ENCODE measurements around the gene MAPK13.

MAPK13 gene

DNA sequence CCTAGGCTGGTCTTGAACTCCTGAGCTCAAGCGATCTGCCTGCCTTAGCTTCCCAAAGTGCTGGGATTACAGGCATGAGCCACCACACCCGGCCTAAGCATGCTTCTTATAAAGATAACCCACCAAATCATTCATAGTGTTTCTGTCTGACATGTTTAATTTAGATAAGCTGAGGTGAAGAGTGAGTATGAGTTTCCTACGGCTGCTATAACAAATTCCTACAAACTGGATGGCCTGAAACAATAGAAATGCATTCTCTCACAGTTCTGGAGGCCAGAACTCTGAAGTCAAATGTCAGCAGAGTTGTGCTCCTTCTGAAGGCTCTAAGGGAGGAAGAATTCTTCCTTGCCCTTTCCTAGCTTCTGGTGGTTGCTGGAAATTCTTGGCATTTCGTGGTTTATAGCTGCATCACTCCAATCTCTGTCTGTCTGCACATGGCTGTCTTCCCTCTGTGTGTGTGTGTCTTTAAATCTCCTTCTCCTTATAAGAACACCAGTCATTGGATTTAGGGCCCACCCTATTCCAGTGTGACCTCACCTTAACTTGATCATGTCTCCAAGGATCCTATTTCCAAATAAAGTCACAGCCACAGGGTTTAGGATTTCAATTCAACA, 29.9 kb downstream of the MAPK13 start:
- no peak for DNase-seq

DNA sequence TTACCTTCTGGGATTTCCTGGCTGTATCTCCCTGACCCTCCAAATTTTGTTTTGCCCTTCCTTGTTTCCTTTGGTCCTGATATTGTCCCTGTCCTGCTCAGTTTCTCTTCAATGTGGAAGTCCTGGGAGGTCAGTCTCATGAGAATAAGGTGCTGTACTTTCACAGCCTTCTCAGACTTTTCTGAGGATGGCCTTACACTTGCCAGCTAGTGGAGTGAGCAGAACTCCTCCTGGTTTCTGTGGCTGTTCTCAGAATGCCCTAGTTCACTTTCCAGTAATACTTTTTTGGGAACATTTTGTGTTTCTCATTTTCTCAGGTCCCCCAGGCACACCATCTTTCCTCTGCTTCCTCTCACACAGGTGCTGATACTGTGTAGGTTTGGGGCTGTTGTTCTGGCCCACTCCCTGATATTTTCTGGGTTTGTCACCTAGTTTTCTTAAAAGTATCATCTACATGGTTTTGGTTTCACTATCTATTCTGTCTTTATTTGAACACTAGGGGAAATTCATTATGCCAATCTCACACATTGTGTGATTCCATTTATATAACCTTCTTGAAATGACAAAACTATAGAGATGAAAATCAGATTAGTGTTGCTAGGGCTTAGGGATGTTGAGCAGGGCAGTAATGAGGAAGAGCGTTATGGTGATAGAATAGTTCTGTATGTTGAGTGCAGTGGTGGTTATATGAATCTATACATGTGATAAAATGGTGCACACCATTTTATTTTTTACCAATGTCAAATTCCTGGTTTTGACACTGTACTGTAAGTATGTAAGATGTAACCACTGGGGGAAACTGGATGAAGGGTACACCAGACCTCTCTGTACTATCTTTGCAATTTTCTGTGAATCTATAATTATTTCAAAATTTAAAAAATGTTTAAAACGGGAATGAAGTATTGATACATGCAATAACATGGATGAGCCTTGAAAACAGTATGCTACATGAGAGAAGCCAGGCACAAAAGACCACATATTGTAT, 39.0 kb downstream of the MAPK13 start:
- DNase-seq = no peak

DNA sequence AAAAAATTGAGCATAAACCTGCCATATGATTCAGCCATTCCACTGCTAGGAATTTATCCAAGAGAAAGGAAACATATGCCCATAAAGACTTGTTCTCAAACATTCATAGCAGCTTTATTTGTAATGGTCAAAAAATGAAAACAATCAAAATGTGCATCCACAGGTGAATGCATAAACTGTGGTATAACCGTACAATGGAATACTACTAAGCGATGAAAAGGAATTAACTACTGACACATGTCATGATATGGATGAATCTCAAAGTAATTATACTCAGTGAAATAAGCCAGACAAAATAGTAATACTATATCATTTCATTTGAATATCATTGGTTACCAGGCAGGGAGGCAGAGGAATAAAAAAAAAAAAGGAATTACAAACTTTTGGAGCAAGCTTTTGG, 40.4 kb downstream of the MAPK13 start:
- DNase-seq = no peak

DNA sequence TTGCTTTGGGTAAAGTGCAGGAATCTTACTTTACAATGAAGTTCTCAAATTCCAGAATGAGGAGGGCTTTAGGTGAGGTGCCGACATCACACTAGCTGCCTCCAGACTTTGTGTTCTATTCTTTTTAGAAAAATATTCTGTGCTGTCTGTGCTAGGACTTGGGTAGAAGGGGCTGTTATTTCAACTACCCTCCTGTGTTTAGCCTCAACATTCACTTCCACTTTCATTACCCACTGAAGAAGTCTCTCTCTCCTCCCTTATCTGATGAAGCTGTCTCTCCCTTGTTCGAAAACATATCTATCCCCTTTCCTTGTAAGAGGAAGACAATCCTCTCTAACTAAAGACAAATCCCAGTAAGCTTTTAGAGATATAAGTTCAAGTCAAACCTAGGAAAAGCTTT, 41.3 kb downstream of the MAPK13 start:
- no peak for DNase-seq

DNA sequence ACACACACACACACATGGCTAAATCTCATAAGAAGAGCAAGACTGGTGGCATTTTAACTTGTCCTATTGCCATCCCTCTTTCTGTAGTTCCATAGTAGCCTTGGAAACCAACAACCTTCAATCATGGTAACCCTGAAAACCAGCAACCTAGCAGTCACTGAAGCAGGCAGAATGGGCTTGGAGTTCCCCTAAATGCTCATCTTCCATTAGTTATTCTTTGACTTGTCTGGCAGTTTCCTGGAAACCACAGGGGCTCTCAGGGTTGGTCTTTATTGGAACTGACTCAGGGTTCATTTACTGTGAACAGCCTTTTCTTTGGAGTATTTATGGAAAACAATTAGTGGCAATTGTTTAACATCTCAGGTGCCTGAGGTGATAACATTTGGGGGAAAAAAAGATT, 46.9 kb downstream of the MAPK13 start:
- no peak for DNase-seq

DNA sequence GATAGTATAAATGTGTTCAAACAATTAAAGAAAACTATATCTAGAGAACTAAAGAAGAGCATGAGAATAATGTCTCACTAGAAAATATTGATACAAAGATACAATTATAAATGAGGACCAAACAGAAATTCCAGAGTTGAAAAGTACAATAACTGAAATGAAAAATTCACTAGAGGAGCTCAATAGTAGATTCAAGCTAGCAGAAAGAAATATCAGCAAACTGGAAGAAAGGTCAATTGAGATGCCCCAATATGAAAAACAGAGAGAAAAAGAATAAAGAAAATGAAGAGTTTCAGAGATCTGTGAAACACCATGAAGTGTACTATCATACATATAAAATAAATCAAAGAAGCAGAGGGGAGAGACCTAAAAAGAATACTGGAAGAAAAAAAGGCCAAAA, 48.2 kb downstream of the MAPK13 start:
- no peak for DNase-seq

DNA sequence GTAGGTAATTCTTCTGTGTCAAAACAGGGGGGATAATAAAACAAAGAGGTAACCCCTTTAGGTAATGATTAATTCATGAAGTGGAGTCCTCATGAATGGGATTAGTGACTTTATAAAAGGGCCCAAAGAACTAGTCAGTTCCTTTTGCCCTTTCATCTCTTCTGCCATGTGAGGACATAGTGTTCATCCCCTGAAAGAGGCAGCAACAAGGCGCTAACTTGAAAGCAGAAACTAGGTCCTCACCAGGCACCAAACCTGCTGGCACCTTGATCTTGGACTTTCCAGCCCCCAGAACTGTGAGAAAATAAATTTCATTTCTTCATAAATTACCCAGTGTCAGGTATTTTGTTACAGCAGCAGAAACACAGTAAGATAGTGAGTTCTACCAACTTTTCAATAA, 49.8 kb downstream of the MAPK13 start:
- no peak for DNase-seq

DNA sequence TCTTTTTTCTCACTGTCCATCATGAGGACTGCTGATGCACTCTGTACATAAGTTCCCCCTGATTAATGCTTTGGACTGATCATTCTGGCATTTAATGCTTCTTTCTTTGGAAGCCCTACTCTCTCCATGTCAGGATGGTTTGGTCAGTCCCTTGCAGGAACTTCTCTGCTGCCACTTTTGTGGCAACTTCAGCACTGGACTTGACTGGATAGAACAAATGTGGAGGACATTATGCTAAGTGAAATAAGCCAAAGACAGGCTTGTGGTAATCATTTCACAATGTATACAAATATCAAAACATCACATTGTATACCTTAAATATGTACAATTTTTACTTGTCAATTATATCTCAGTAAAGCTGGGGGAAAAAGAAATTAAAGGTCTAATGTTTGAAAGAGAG, 54.0 kb downstream of the MAPK13 start:
- no peak for DNase-seq

DNA sequence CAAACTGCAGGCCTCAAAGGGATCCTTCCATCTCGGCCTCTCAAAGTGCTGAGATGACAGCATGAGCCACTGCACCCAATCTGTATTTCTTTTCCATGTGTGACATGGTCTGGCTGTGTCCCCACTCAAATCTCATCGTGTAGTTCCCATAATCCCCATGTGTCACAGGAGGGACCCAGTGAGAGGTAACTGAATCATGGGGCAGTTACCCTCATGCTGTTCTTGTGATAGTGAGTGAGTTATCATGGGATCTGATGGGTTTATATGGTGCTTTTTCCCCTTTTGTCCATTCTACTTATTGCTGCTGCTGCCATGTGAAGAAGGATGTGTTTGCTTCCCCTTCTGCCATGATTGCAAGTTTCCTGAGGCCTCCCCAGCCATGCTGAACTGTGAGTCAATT, 55.9 kb downstream of the MAPK13 start:
- DNase-seq = no peak

DNA sequence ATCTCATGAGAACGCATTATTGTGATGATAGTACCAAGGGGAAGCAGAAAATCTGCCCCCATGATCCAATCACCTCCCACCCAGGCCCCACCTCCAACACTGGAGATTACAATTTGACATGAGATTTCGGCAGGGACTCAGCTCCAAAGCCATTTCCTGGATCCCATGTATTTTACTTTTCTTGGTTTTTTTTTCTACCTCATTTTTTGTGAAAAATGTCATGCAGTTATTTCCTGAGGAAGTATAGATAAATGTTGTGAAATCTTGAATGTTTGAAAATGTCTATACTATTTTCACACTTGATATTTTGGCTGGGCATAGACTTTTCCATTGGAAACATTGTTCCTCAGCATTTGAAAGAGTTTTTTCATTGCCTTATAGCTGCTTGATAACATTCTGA, 57.1 kb downstream of the MAPK13 start:
- no peak for DNase-seq
